ENCODE results near the gene GARIN5B. TPM values are rescaled to one million over a fixed set of nuclear protein-coding genes. Genes with fewer than 3 reads are reported as not detected.

The GARIN5B gene
- total and polyA plus RNA-seq, 2 donors (not counting 1 experiment from before 2014, with no cell fraction given) = not detected

DNA sequence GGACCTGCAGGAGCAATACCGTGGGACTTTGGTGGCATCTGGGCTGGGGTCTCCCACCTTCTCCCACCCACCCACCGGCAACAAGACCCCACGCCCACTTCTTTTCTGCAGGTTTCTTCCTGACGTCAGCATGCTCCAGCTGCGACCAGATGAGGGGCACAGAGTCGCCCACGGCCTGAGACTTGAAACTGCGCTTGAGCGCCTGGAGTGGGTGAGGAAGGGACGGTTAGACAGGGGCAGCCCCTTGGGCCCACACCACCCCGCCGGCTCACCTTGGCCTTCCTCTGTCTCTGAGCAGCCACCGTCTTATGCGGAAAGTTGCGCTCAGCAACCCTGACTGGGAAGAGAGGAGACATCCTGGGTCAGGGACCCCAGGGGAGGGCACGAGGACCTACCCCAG is 2.2 kb downstream of the GARIN5B start:
- Histone ChIP-seq H3K27me3 (replicated peaks in 1 of 4; ENCODE audit: control extremely low read depth in 1 of 4, control insufficient read depth in 3 of 4, insufficient read depth in 4 of 4, low read length in 3 of 4) (peaks cover 0 to 10% (median 3%) of the 10 kb centered on the region in 4 experiments), H3K36me3 (replicated peaks in 1 of 2; ENCODE audit: control extremely low read depth in 1 of 2, control insufficient read depth in 1 of 2, extremely low read depth in 1 of 2, insufficient read depth in 2 of 2, low read length in 1 of 2) (no peaks in the 10 kb centered on the region), H3K4me1 (ENCODE audit: control insufficient read depth in 2 of 2, insufficient read depth in 2 of 2, low read length in 2 of 2) (no peaks in the 10 kb centered on the region), H3K27ac (ENCODE audit: low read length in 2 of 2) (no peak overlapping the region), H3K9ac (ENCODE audit: low read length) (no peak overlapping the region), H3K4me2 (replicated peaks; ENCODE audit: low read depth, low read length, poor library complexity, severe bottlenecking) (no peak overlapping the region), H2AFZ (ENCODE audit: insufficient read depth, low read depth, low read length, poor library complexity, severe bottlenecking) (no peak overlapping the region), H3K4me3 (ENCODE audit: control extremely low read depth in 1 of 5, extremely low read depth in 1 of 5, insufficient read depth in 1 of 5, low read depth in 2 of 5, low read length in 4 of 5) (no peak overlapping the region), H3K79me2 (ENCODE audit: control insufficient read depth, insufficient read depth, low read length) (no peaks in the 10 kb centered on the region), H3K9me3 (ENCODE audit: control extremely low read depth in 1 of 3, control insufficient read depth in 2 of 3, insufficient read depth in 1 of 3, low read length in 2 of 3) (peaks cover 0 to 3% (median 0%) of the 10 kb centered on the region in 3 donors), H4K20me1 (ENCODE audit: control insufficient read depth, insufficient read depth, low read length, poor library complexity, severe bottlenecking) (no peaks in the 10 kb centered on the region)
- Mint-ChIP-seq H3K27me3 (peaks cover 14% of the 10 kb centered on the region), H3K4me1 (no peaks in the 10 kb centered on the region), H3K9me3 (ENCODE audit: insufficient read depth) (no peaks in the 10 kb centered on the region), H3K27ac (no peak overlapping the region), H3K4me3 (no peak overlapping the region)
- no peak for DNase-seq
- ATAC-seq (ENCODE audit: low read depth) = no peak
- WGBS (ENCODE audit: insufficient coverage) = 86% methylated on average over 14 of the region's 16 CpGs
- ChIA-PET CTCF (no interaction called here), POLR2A (no interaction called here)
- no peak for TF ChIP-seq EZH2 (IDR thresholded peaks at IDR 0.05; ENCODE audit: borderline replicate concordance, insufficient read depth, low read depth, low read length, poor library complexity, severe bottlenecking)
- TF ChIP-seq, protein P1, sequence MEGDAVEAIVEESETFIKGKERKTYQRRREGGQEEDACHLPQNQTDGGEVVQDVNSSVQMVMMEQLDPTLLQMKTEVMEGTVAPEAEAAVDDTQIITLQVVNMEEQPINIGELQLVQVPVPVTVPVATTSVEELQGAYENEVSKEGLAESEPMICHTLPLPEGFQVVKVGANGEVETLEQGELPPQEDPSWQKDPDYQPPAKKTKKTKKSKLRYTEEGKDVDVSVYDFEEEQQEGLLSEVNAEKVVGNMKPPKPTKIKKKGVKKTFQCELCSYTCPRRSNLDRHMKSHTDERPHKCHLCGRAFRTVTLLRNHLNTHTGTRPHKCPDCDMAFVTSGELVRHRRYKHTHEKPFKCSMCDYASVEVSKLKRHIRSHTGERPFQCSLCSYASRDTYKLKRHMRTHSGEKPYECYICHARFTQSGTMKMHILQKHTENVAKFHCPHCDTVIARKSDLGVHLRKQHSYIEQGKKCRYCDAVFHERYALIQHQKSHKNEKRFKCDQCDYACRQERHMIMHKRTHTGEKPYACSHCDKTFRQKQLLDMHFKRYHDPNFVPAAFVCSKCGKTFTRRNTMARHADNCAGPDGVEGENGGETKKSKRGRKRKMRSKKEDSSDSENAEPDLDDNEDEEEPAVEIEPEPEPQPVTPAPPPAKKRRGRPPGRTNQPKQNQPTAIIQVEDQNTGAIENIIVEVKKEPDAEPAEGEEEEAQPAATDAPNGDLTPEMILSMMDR (IDR thresholded peaks at IDR 0.05) = no peak
- intact Hi-C loops (cut with micrococcal nuclease) = no loop called here

DNA sequence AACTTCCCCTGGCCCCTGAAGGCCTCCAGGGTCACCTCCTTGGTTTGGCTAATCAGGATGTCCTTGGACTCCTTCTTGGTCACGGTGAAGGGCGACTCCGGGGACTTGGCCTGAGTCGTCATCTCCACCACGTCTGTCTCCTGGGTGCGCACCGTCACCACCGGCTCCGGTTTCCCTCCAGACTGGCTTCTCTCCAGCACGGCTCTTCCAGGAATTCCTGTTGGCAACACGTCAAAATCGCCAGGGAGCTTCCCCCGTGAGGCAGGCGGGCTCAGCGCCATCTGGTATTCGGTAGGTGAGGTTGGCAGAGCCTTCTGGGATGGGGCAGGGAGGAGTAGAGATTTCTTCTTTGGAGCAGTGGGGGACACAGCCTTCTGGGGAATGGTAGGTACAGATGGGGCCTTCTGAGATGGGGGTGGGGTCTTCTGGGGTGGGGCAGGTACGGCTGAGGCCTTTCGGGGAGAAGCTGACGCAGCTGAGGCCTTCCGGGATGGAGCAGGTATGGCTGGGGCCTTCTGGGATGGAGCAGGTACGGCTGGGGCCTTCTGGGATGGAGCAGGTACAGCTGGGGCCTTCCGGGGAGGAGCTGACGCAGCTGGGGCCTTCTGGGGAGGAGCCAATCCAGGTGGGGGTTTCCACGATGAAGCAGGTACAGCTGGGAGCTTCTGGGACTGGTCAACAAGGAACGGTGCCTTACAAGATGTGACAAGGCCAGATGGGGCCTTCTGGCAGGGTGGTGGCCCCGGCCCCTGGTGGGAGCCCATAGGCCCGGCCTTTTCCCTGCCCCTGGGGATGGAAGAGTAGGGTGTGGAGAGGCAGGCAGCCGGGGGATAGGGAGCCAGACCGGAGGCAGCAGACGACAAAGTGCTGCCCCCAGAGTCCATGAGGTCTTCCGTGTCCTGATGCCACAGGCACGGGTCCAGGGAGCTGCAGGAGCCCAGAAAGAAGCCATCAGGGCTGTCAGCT is 3.8 kb downstream of the GARIN5B start:
- 90% methylated on average over 32 of the region's 32 CpGs for WGBS (ENCODE audit: insufficient coverage)
- ChIA-PET CTCF (no interaction called here), POLR2A (no interaction called here)
- DNase-seq (no peak), ATAC-seq (ENCODE audit: low read depth) (no peak)
- Histone ChIP-seq H3K9ac (ENCODE audit: low read length) (no peak overlapping the region), H2AFZ (ENCODE audit: insufficient read depth, low read depth, low read length, poor library complexity, severe bottlenecking) (no peak overlapping the region), H4K20me1 (ENCODE audit: control insufficient read depth, insufficient read depth, low read length, poor library complexity, severe bottlenecking) (no peaks in the 10 kb centered on the region), H3K27me3 (replicated peaks in 1 of 4; ENCODE audit: control extremely low read depth in 1 of 4, control insufficient read depth in 3 of 4, insufficient read depth in 4 of 4, low read length in 3 of 4) (peaks cover 0 to 22% (median 9%) of the 10 kb centered on the region in 4 experiments), H3K36me3 (replicated peaks in 1 of 2; ENCODE audit: control extremely low read depth in 1 of 2, control insufficient read depth in 1 of 2, extremely low read depth in 1 of 2, insufficient read depth in 2 of 2, low read length in 1 of 2) (no peaks in the 10 kb centered on the region), H3K79me2 (ENCODE audit: control insufficient read depth, insufficient read depth, low read length) (no peaks in the 10 kb centered on the region), H3K4me2 (replicated peaks; ENCODE audit: low read depth, low read length, poor library complexity, severe bottlenecking) (no peak overlapping the region), H3K4me1 (ENCODE audit: control insufficient read depth in 2 of 2, insufficient read depth in 2 of 2, low read length in 2 of 2) (peaks cover 4 to 7% of the 10 kb centered on the region in 2 donors), H3K9me3 (ENCODE audit: control extremely low read depth in 1 of 3, control insufficient read depth in 2 of 3, insufficient read depth in 1 of 3, low read length in 2 of 3) (peaks cover 0 to 10% (median 0%) of the 10 kb centered on the region in 3 donors), H3K27ac (ENCODE audit: low read length in 2 of 2) (no peak overlapping the region), H3K4me3 (ENCODE audit: control extremely low read depth in 1 of 5, extremely low read depth in 1 of 5, insufficient read depth in 1 of 5, low read depth in 2 of 5, low read length in 4 of 5) (no peak overlapping the region)
- intact Hi-C loops (cut with micrococcal nuclease) = no loop called here
- Mint-ChIP-seq H3K9me3 (ENCODE audit: insufficient read depth) (no peaks in the 10 kb centered on the region), H3K27ac (no peak overlapping the region), H3K27me3 (peaks cover 12% of the 10 kb centered on the region), H3K4me3 (no peak overlapping the region), H3K4me1 (peaks cover 4% of the 10 kb centered on the region)
- TF ChIP-seq, protein P1 (IDR thresholded peaks at IDR 0.05) = no peak
- TF ChIP-seq EZH2 (IDR thresholded peaks at IDR 0.05; ENCODE audit: borderline replicate concordance, insufficient read depth, low read depth, low read length, poor library complexity, severe bottlenecking) = no peak

All from B cell (primary cell).